Stimulated activated CD8-positive, alpha-beta memory T cell treated with anti-CD3 and anti-CD28 coated beads, Interleukin-12 subunit alpha, Interleukin-12 subunit beta, amount 100 ng/mL, for 1 hour (primary cell): Measurements from ENCODE around the gene PIGP.
"Not testable (repeated sequence)": the region's sequence is repeated elsewhere in the genome, so short reads cannot be mapped to it uniquely, and the experiment has no call there.

ENCODE experiments used
- DNase-seq: peaks from one replicate; pipeline ENCODE4 v3.0.0-alpha.2; 2020; ENCODE audit warnings: low read depth

The PIGP gene

DNA sequence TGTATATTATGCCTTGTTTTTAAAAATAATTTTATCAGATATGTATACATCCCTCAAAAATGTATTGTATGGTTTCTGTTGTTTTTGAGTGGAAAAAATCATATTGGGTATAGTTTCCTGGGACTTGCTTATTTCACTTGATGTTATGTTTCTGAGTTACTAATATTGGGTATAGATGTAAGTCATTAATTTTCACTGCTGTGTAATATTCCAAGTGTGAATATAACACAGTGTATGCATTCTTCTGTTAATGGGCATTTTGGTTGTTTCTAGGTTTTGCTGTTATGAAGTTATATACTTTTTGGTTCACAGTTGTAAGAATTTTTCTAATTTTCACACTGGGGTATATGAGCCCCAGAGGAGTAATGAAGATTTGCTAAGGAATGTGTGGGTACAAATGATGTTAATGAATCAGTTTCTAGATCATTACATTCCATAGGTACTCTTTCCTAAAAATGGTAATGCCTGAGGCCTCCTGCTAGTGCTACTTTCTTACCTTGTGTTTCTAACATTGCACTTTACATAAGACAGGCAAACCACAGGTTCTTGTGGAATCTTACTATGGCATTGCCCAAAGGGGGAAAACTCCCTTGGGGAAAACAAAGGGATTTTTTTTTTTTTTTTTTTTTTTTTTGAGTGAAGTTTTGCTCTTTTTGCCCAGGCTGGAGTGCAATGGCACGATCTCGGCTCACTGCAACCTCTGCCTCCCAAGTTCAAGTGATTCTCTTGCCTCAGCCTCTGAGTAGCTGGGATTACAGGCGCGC, 3.4 kb upstream of the PIGP start:
- DNase-seq: no peak

DNA sequence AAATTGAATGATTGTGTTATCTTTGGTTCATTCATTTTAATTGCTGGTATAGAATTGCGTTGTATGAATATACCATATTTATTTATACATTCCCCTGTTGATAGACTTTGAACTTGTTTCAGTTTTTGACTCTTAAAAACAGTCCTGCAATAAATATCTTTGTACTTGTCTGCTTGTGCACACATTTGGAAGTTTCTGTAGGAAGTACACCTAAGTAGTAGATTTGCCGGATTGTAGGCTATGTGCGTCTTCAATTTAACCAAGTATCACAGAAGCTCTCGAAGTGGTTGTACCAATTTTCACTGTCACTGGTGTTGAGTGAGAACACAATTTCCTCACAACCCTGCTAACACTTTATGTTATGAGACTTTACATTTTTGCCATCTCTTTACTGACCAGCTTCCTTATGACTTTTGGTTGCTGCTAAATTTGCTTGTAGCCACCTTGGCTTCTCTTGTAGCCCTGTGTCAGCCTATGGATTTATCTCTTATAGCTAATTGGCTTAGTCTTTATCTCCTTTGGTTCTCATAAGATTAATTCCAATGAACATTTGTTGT, 2.4 kb upstream of the PIGP start:
- DNase-seq: no peak

DNA sequence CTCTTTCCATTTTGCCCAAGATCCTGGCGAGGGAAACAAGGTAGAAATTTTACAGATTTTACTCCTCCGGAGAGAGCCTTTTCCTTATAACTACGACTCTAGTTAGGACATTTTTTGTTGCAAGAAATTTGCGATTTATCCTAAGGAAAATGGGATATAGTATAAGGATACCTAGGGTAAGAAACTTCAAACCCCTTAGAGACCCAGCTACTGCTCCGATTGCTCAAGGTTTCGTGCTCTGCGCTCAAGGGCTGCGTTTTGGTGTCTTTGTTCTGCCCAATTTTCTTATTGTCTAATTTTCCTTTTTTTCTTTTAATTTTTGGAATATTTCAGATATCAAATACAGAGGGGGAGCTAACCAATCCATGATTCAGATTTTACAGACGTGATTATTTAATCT, 1.7 kb upstream of the PIGP start:
- DNase-seq: no peak

DNA sequence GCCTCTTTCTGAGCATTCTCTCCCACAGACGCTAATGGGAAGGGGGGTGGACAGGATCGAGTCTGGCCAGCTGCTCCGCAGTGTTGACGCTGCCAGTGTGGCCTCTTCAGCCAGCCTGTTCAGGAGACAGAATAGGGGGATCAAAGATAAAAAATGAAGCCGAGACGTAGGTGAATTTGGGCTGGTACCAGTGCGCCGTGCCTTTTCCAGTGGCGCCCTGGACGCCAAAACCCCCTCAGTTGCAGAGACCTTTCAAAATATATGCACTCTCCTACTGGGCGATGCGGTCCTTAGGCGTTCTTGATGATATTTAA, 1.3 kb upstream of the PIGP start:
- DNase-seq: no peak

DNA sequence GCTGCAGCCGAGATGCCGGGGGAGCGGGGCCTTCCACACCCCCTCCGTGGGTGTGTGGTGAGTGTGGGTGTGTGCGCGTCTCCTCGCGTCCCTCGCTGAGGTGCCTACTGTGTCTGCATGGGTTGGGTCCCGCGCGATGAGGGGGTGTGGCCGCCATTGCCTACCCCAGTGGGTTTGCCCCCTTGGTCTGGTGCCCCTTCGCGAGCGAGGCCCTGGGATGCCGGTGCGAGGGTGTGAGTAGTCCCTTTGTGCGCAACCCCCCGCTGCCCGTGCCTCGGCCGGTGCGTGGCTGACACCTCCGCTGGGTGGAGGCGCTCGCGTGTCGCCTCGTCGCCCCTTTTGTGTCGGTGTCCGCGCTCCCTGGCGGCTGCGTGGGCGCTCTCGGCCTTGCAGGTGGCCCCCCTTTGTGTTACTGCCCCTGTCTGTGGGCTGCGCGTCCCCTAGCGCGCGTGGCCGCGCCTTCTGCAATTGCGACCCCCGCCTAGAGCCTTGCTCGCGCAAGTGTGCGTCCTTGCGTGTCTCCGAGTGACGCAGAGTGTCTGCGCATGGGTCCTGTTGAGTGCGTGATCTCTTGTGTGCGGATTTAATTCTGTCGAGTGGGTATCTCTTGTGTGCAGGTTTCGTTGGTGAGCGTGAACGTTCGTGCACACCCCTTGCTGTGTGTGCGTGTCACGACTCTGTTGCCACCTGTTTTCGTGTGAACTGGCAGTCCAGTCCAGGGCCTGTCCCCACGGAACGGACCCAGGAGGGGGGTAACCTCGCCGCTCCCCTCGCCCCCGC, 736 bp upstream of the PIGP start:
- no peak for DNase-seq

DNA sequence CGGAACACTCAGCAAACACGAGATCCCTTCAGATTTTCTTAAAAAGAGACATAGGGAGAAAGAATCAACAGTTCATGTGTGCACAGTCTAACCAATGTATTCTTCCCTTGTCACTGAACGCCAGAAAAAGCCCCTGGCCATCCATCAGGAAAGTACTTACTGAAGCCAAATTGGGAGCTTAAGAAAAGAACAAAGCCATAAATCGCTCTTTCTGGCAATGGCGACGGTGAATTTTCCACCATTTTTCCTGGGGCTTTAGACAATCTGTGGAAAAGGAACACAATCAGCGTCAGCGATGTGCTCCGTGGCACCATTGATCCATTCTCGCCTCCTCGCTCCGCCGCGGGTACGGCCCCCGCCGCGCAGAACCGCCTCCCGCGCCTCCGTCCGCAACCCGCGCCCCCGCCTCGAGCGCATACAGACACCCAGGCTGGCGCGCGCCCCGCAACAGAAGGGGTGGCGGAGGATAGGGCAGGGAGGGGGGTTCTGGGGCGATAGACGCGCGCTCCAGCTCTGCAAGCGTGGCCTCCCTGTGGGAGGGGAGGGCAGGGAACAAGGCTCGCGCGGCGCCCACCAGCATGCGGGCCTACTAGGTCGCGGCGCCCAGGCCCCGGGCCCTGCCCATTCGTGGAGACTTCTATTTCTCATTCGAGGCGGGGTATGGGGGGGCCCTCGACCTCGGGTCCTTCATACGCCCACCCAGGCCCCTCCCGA, 440 bp downstream of the PIGP start:
- DNase-seq: peak; percentile 45

DNA sequence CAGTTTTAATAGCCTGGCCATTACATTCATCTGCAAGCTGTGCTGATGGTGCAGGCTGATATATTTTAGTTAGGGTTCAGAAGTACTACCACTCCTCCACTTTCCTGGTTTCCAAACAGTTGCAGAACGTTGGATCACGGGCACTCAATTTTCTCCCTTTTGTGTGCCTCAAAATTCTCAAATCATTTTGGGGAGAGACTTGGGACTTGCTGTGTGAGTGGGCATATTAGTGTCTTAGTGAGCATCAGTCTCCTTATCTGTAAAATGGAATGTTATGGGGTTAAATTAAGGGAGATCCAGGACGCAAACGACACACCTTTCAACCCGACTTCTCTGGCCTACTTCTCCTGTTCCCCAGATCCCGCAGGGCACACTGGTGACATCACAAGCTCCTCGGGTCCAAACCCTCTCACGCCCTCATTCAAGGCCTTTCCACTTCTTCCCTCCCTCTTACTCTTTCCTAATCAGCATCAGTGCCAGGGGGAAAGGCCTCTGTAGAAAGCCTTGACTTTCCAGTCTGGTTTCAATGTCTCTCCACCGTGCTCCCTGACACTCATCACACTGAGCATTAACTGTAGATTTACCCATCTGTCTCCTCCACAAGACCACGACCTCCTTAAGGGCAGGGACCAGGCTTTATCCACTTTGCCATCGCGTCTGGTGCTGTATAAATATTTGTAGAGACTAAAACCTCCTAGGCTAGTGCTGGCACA, 1.2 kb downstream of the PIGP start:
- DNase-seq: no peak

DNA sequence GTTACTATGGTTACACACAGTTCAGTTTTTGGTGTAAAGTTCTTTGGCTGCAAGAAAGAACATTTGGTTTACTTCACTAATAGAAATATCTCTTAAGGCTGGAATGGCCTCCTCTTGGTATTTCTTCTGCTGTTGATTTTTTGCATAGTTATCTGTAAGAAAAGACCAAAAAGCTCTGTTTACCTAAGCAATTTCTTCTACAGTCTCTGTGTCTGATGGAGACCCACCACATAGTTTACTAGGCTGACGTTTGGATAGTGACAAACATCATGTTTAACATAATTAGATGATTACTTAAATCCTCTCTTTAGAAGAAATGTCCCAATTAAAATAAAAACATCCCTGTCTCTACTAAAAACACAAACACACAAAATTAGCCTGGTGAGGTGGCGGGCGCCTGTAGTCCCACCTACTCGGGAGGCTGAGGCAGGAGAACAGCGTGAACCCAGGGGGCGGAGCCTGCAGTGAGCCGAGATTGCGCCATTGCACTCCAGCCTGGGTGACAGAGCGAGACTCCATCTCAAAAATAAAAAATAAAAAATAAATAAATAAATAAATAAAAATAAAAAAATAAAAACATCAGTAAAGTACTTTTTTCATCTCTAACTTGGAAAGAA, 7.2 kb downstream of the PIGP start:
- DNase-seq: no peak

DNA sequence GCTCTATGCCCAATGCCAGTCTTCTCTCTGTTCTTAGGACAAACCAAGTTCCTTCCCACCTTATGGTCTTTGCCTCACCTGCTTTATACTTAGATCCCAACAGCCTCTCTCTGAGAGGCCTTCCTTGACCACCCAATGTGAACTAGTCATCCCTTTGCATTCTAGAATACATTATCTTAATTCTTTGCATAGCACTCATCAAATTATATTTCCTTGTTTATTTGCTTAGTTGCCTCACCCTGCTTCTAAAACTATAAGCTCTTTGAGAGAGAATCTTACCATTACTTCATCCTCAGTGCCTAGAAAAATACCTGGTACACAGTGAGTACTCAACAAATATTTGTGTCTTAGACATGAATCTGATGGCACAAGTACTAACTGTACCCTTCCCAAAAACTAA, 8.0 kb downstream of the PIGP start:
- no peak for DNase-seq

DNA sequence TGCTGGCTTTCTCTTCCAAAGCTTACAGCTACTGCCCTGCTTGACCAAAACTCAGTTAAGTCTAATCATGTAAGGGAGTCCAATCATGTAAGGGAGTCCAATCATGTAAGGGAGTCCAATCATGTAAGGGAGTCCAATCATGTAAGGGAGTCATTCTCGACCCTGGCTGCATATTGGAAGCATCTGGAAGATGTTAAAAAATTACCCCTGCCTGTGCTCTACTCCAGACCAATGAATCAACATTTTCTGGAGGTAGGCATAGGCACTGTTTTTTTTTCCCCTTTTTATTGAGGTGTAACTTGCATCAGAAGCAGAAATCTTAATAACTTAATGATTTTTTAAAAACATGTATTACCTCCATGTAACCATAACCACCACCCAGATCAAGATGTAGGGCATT, 9.4 kb downstream of the PIGP start:
- DNase-seq: no peak

DNA sequence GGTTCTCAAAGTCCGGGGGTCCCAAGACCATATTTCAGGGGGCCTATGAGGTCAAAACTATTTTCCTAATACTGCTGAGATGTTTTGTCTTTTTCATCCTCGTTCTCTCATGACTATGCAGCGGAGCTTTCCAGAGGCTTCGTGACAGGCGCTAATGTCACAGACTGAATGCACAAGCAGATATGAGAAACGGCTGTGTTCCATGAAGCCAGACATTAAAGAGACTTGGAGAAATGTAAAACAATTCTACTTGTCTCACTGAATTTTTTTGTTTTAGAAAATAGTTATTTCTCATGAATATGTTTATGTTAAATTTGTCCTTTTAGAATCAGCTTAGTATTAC, 10.3 kb downstream of the PIGP start:
- no peak for DNase-seq

DNA sequence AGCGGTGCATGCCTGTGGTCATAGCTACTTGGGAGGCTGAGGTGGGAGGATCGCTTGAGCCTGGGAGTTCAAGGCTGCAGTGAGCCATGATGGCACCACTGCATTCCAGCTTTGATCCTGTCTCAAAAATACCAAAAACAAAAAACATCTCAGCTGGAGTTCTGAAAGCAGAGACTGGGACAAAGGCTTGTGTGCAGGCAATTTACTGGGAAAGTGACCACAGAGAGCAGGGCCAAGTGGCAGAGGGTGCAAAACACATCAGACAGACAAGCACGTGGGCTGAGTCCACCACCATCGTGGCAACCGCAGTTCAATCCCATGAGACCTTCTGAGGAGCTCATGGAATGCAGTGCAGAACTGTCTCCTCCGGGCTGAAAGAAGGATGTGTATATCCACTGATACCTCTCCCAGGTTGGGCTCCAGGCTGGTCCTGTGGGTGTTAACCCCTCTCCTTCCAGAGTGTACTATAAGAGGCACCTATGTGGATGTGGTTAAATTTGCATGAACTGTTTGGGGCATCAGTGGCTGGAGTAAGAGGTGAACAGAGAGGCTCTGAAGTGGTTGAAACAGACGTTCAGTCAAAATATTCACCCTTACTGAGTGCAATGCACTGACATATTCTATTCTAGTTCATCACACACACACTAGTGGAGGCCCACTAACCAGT, 10.8 kb downstream of the PIGP start:
- DNase-seq: no peak

DNA sequence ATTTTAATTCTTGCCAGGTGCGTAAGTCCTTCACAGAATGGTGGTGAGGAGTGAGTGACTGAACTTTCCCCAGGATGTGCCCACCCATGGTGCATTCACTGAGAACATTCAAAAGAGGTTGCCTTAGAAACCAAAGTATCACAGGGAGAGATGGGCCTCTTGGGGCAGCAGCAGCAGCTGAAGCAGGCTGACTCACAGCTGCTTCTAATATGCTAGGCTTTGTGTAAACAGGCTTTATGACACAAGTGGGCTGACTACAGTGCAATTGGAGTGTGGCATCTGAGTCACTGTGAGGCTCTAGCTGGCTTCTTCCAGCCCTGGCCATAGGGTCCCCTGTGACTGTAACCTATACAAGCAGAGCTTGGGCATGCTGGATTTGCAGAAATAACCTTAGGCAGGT, 12.6 kb downstream of the PIGP start:
- DNase-seq: no peak

DNA sequence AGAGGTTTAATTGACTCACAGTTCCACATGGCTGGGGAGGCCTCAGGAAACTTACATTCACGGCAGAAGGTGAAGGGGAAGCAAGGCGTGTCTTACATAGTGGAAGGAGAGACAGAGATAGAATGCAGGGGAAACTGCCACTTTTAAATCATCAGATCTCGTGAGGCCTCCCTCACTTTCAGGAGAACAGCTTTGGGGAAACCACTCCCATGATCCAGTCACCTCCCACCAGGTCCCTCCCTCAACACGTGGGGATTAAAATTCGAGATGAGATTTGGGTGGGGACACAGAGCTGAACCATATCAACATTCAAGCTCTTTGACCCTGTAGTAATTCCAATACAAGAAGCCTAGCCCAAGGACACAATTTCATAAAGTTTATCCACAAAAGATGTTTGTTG, 13.7 kb downstream of the PIGP start:
- no peak for DNase-seq

DNA sequence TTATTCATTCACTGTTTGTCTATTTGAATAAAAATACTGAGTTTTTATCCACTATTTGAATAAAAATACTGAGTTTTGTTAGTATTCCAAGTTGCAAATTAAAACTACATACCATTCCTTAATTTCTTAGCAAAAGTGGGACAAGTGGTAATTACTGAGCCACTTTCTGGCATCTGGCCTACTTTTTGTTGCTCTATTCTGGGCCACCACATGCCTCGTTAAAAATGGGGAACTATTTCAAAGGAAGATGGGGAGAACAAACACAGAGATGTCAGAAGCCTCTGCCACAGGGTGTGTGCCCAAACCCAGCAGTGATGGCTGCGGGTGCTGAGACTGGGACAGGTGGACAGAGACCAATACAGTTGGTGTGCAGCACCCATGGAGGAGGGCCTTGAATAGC, 14.6 kb downstream of the PIGP start:
- DNase-seq: no peak

DNA sequence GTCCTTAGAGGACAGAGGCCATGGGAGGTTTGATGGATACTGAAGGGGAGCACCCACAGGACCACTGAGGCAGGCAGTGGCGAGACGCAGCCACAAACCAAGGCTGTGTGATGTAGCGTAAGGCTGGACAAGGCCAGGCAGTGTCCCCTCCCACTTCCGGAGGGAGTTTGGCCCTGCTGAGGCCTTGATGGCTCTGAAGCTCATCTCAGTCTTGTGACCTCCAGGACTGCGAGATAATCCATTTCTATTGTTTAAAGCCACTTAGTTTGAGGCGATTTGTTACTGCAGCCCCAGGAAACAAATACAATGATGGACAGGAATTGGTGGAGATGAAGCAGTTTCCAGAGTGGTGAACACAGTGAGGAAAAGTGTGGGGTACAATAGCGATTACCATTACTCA, 15.3 kb downstream of the PIGP start:
- no peak for DNase-seq

DNA sequence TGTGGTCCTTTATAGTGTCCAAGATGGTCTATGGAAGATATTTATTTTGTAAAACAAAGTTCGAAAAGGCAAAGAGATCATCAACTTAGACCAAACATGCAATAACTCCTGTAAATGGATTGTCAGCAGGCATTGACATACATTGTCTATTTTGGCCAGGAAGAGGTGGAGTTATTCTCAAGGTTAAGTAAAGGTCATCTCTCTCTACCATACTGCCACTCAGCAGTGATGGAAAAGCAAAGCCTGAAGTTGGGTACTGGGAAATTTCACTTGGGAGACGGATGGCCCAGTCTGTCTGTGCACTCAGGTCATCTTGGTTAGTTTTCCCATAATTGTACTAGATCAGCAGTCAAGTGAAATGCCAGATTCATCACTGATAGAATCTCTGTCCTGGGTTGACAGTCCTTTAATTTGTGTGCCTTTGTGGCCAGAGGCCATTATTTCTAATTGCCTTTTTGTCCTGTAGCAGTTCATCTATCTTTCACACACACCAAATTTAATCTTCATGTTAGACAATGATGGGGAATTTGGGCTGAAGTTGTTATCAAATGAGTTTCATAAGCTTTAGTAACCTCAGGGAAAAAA, 17.5 kb downstream of the PIGP start:
- no peak for DNase-seq

DNA sequence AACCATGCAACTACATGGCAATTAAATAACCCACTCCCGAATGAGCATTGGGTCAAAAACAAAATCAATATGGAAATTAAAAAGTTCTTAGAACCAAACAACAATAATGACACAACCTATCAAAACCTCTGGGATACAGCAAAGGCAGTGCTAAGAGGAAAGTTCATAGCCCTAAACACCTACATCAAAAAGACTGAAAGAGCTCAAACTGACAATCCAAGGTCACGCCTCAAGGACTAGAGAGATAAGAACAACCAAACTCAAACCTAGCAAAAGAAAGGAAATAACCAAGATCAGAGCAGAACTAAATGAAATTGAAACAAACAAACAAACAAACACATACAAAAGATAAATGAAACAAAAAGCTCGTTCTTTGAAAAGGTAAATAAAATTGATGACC, 23.1 kb downstream of the PIGP start:
- DNase-seq: not testable (repeated sequence)

DNA sequence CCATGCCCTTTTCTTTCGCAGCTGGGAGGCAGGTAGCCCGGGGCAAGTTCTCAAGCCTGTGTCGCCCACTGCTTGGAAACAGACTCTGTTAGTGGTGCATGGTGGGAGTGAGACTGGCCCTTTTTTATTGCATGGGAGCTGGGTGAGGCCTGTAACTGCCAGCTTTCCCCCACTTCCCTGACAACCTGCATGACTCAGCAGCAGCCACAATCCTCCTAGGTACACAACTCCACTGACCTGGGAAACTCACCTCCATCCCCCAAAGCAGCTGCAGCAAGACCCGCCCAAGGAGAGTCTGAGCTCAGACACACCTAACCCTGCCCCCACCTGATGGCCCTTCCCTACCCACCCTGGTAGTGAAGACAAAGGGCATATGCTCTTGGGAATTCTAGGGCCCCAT, 25.8 kb downstream of the PIGP start:
- no peak for DNase-seq

DNA sequence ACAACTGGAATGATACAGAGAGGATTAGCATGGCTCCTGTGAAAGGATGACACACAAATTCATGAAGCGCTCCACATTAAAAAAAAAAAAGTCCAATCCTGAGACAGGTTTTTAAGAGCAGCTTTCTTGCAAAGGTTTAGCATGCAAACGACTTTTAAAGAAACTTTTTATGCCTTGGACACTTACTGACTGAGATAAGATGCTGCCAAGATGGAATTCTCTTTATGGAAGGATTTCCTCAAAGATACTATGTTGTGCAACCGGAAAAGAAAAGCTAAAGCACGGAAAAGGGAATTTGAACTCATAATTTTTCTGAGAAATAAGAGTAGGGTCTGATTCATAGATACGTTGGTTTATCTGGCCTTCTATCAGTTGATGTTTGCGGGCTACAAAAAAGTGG, 27.3 kb downstream of the PIGP start:
- DNase-seq: no peak

DNA sequence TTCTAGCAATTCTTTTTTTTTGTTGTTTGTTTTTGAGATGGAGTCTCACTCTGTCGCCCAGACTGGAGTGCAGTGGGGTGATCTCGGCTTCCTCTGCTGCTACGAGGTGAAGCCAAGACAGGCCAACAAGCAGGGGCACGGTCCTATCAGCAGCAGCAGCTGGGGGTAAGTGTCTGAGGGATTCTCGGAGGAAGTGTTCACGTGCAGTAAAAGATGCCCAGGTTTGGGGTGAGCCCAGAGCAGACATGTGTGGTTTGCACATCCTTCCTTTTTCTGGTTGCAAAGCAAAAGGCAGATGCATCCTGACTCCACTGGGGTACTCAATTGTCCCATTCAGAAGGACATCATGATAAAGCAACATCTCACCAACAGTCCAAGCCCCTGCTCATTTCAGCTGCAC, 27.7 kb downstream of the PIGP start:
- no peak for DNase-seq
